Measurements from ENCODE around the gene RFC4.
A peak's percentile ranks its signal among the peaks of the same experiment; 100 is the strongest.
"Not testable (repeated sequence)": the region's sequence is repeated elsewhere in the genome, so short reads cannot be mapped to it uniquely, and the experiment has no call there.

RFC4 gene

GRCh38 chr3:186815435-186815834, 9.2 kb upstream of the RFC4 start:
- DNase-seq (ENCODE audit: extremely low read depth, low read depth): no peak
- TF ChIP-seq CTCF (IDR thresholded peaks at IDR 0.05; ENCODE audit: low read depth, low read length, missing control alignments): no peak
- H3K4me3 ChIP-seq (replicated peaks; ENCODE audit: low read depth, low read length): no peak overlapping the region

GRCh38 chr3:186814100-186814499, 7.8 kb upstream of the RFC4 start:
- H3K4me3 ChIP-seq (replicated peaks; ENCODE audit: low read depth, low read length): no peak overlapping the region
- DNase-seq (ENCODE audit: extremely low read depth, low read depth): no peak
- no peak for TF ChIP-seq CTCF (IDR thresholded peaks at IDR 0.05; ENCODE audit: low read depth, low read length, missing control alignments)

- H3K4me3 ChIP-seq (replicated peaks; ENCODE audit: low read depth, low read length); DNase-seq (ENCODE audit: extremely low read depth, low read depth): not testable (repeated sequence)
These were observed 5.0 kb upstream of the RFC4 start for GRCh38 chr3:186811313-186811712.

- DNase-seq (ENCODE audit: extremely low read depth, low read depth): no peak
- H3K4me3 ChIP-seq (replicated peaks; ENCODE audit: low read depth, low read length): no peak overlapping the region
- no peak for TF ChIP-seq CTCF (IDR thresholded peaks at IDR 0.05; ENCODE audit: low read depth, low read length, missing control alignments)
These were observed 4.2 kb upstream of the RFC4 start for GRCh38 chr3:186810336-186810996.

GRCh38 chr3:186807231-186807630, 949 bp upstream of the RFC4 start:
- no peak for DNase-seq (ENCODE audit: extremely low read depth, low read depth)
- peak overlapping the region; percentile 73 for H3K4me3 ChIP-seq (replicated peaks; ENCODE audit: low read depth, low read length)
- TF ChIP-seq CTCF (IDR thresholded peaks at IDR 0.05; ENCODE audit: low read depth, low read length, missing control alignments): no peak

- H3K4me3 ChIP-seq (replicated peaks; ENCODE audit: low read depth, low read length); DNase-seq (ENCODE audit: extremely low read depth, low read depth): not testable (repeated sequence)
These were observed 2.8 kb downstream of the RFC4 start for GRCh38 chr3:186803447-186803846.

GRCh38 chr3:186802701-186803100, 3.6 kb downstream of the RFC4 start:
- H3K4me3 ChIP-seq (replicated peaks; ENCODE audit: low read depth, low read length): no peak overlapping the region
- no peak for TF ChIP-seq CTCF (IDR thresholded peaks at IDR 0.05; ENCODE audit: low read depth, low read length, missing control alignments)
- no peak for DNase-seq (ENCODE audit: extremely low read depth, low read depth)

- no peak for DNase-seq (ENCODE audit: extremely low read depth, low read depth)
- H3K4me3 ChIP-seq (replicated peaks; ENCODE audit: low read depth, low read length): no peak overlapping the region
- no peak for TF ChIP-seq CTCF (IDR thresholded peaks at IDR 0.05; ENCODE audit: low read depth, low read length, missing control alignments)
These were observed 6.0 kb downstream of the RFC4 start for GRCh38 chr3:186800285-186800684.

Measured in HFF-Myc (cell line).